ENCODE results near the gene NUDT12. TPM values are rescaled to one million over a fixed set of nuclear protein-coding genes. Genes with fewer than 3 reads are reported as not detected.

The NUDT12 gene
- total RNA-seq, 1 experiment from 2014 or later = 15.8 TPM

- DNase-seq (ENCODE audit: low read depth, low spot score) = no peak
- peak overlapping the region; percentile 15; the same call in 1 of the 2 replicates for H3K4me2 ChIP-seq (ENCODE audit: low read length)
- ChIA-PET RAD21 (ENCODE audit: low non-redundant PET in 1 of 2, low total read pairs in 2 of 2, uncharacterized antibody in 2 of 2, unreplicated experiment in 2 of 2) (no interaction called here), CTCF (interaction anchor here (1.4 kb wide), 1 partner anchor 590 kb away, joined by 4 read pairs; no protein-coding TSS in a partner anchor), POLR2A (no interaction called here)
- H3K79me2 ChIP-seq (ENCODE audit: insufficient read depth, low read length) = no peaks in the 10 kb centered on the region
- no peaks in the 10 kb centered on the region for H4K20me1 ChIP-seq (ENCODE audit: insufficient read depth)
- H3K4me1 ChIP-seq (ENCODE audit: control insufficient read depth in 1 of 2, insufficient read depth in 2 of 2, low read length in 2 of 2) = peaks cover 0 to 6% of the 10 kb centered on the region in 2 experiments; a peak in 1 of 4 replicates
- no peak overlapping the region for H3K9ac ChIP-seq (ENCODE audit: low read length)
- no peaks in the 10 kb centered on the region for H3K9me2 ChIP-seq (ENCODE audit: insufficient read depth)
- H3K27ac ChIP-seq (ENCODE audit: low read depth, low read length) = no peak overlapping the region
- intact Hi-C loops (cut with micrococcal nuclease) = loop anchor here (10.0 kb wide), 1 partner anchor 825 kb away; no protein-coding TSS in a partner anchor
- ATAC-seq = no peak
- H3K4me3 ChIP-seq (replicated peaks in 1 of 2; ENCODE audit: low read depth in 1 of 2, low read length in 2 of 2) = no peak overlapping the region
- H3K27me3 ChIP-seq (ENCODE audit: insufficient read depth, low read length) = no peaks in the 10 kb centered on the region
- no TSS peak for BruUV-seq (replicated peaks)
- H2AFZ ChIP-seq (ENCODE audit: low read depth, low read length, poor library complexity, severe bottlenecking) = peak overlapping the region; percentile 47
- TF ChIP-seq EGR1 (IDR thresholded peaks at IDR 0.05; ENCODE audit: low read depth) = peak; percentile 46; the same call in 1 of the 2 replicates
- no peak for TF ChIP-seq SRF (IDR thresholded peaks at IDR 0.05; ENCODE audit: low read depth)
- H3K36me3 ChIP-seq (ENCODE audit: control insufficient read depth in 1 of 2, insufficient read depth in 2 of 2, low read length in 2 of 2) = no peaks in the 10 kb centered on the region
- H3K9me3 ChIP-seq (ENCODE audit: control insufficient read depth in 1 of 2, insufficient read depth in 1 of 2, low read depth in 1 of 2, low read length in 2 of 2) = no peaks in the 10 kb centered on the region
These were observed 26.8 kb upstream of the NUDT12 start for GRCh38 chr5:103589357-103589756.

GRCh38 chr5:103587185-103587748, 24.7 kb upstream of the NUDT12 start:
- H3K36me3 ChIP-seq (ENCODE audit: control insufficient read depth in 1 of 2, insufficient read depth in 2 of 2, low read length in 2 of 2) = no peaks in the 10 kb centered on the region
- intact Hi-C loops (cut with micrococcal nuclease) = loop anchor here (1.0 to 10.0 kb wide), 3 partner anchors 222 to 828 kb away; no protein-coding TSS in a partner anchor
- H3K4me1 ChIP-seq (ENCODE audit: control insufficient read depth in 1 of 2, insufficient read depth in 2 of 2, low read length in 2 of 2) = peaks cover 0 to 6% of the 10 kb centered on the region in 2 experiments; a peak in 1 of 4 replicates
- no peaks in the 10 kb centered on the region for H3K9me2 ChIP-seq (ENCODE audit: insufficient read depth)
- no peak for DNase-seq (ENCODE audit: low read depth, low spot score)
- no peaks in the 10 kb centered on the region for H4K20me1 ChIP-seq (ENCODE audit: insufficient read depth)
- H2AFZ ChIP-seq (ENCODE audit: low read depth, low read length, poor library complexity, severe bottlenecking) = peak overlapping the region; percentile 59
- no peaks in the 10 kb centered on the region for H3K27me3 ChIP-seq (ENCODE audit: insufficient read depth, low read length)
- no peak for TF ChIP-seq ZNF274 (IDR thresholded peaks at IDR 0.05; ENCODE audit: low read depth, low read length)
- TF ChIP-seq RAD21 (IDR thresholded peaks at IDR 0.05; ENCODE audit: low read depth) = peak; percentile 74
- TF ChIP-seq SIN3A (IDR thresholded peaks at IDR 0.05; ENCODE audit: low read depth) = no peak
- TF ChIP-seq SP1 (IDR thresholded peaks at IDR 0.05; ENCODE audit: low read depth) = no peak
- no peak for TF ChIP-seq EGR1 (IDR thresholded peaks at IDR 0.05; ENCODE audit: low read depth)
- TF ChIP-seq YY1 (IDR thresholded peaks at IDR 0.05; ENCODE audit: extremely low read depth, insufficient replicate concordance, low read depth, low read length) = no peak
- TF ChIP-seq CTCF (IDR thresholded peaks at IDR 0.05 in 2 of 3, conservative IDR thresholded peaks at IDR 0.05 in 1 of 3; ENCODE audit: borderline replicate concordance in 1 of 3, insufficient read depth in 1 of 3, low read depth in 2 of 3, low read length in 2 of 3) = peak; percentile 35 to 69 (median 45); a peak in 4 of 6 replicates
- no peak overlapping the region for H3K4me2 ChIP-seq (ENCODE audit: low read length)
- peak; percentile 53; the same call in 1 of the 2 replicates for ATAC-seq
- H3K27ac ChIP-seq (ENCODE audit: low read depth, low read length) = no peak overlapping the region
- H3K79me2 ChIP-seq (ENCODE audit: insufficient read depth, low read length) = no peaks in the 10 kb centered on the region
- no peak overlapping the region for H3K9ac ChIP-seq (ENCODE audit: low read length)
- H3K9me3 ChIP-seq (ENCODE audit: control insufficient read depth in 1 of 2, insufficient read depth in 1 of 2, low read depth in 1 of 2, low read length in 2 of 2) = no peaks in the 10 kb centered on the region
- CTCF ChIA-PET = interaction anchor here (0.7 to 3.1 kb wide), 5 partner anchors 10 to 592 kb away, joined by 3 to 27 read pairs (median 8); no protein-coding TSS in a partner anchor
- RAD21 ChIA-PET (ENCODE audit: low non-redundant PET in 1 of 2, low total read pairs in 2 of 2, uncharacterized antibody in 2 of 2, unreplicated experiment in 2 of 2) = interaction anchor here (0.8 to 1.4 kb wide), 3 partner anchors 221 to 592 kb away, joined by 3 to 4 read pairs (median 4); no protein-coding TSS in a partner anchor
- POLR2A ChIA-PET = no interaction called here
- H3K4me3 ChIP-seq (replicated peaks in 1 of 2; ENCODE audit: low read depth in 1 of 2, low read length in 2 of 2) = no peak overlapping the region
- no TSS peak for BruUV-seq (replicated peaks)

All from HCT116 (cell line).